Skeletal muscle satellite cell (primary cell): Measurements from ENCODE around the gene CASZ1.

Source experiments
- H3K27me3 ChIP-seq: 2 replicates; pipeline ENCODE4 v1.7.0; 2013; ENCODE audit warnings: low read length; ENCODE audit not compliant: control insufficient read depth, insufficient read depth
- H3K36me3 ChIP-seq: 2 replicates; pipeline ENCODE4 v1.7.0; 2013; ENCODE audit warnings: mild to moderate bottlenecking, control low read depth, low read length; ENCODE audit not compliant: insufficient read depth
- H3K4me1 ChIP-seq: 2 replicates; pipeline ENCODE4 v1.7.0; 2013; ENCODE audit warnings: low read length; ENCODE audit not compliant: control insufficient read depth, insufficient read depth
- H3K4me2 ChIP-seq: 2 replicates; pipeline ENCODE4 v1.7.0; 2013; ENCODE audit warnings: mild to moderate bottlenecking, low read length
- H3K4me3 ChIP-seq: 2 replicates; pipeline ENCODE4 v1.7.0; 2013; ENCODE audit warnings: low read length
- H3K9ac ChIP-seq: 2 replicates; pipeline ENCODE4 v1.7.0; 2013; ENCODE audit warnings: mild to moderate bottlenecking, low read depth, low read length, moderate library complexity
- H3K9me3 ChIP-seq: replicated peaks from 2 replicates; pipeline ENCODE4 v1.7.0; 2013; ENCODE audit warnings: mild to moderate bottlenecking, control low read depth, low read length

Gene CASZ1

GRCh38 chr1:10789803-10790702 lies 6.4 kb downstream of the CASZ1 start:
- H3K4me1 ChIP-seq, result peaks cover 10% of the 10 kb centered on the region
- no peaks in the 10 kb centered on the region for H3K36me3 ChIP-seq
- H3K9me3 ChIP-seq, result no peaks in the 10 kb centered on the region
- H3K27me3 ChIP-seq, result peaks cover 89% of the 10 kb centered on the region
- H3K4me2 ChIP-seq, result no peak overlapping the region
- no peak overlapping the region for H3K4me3 ChIP-seq
- H3K9ac ChIP-seq, result no peak overlapping the region

DNA sequence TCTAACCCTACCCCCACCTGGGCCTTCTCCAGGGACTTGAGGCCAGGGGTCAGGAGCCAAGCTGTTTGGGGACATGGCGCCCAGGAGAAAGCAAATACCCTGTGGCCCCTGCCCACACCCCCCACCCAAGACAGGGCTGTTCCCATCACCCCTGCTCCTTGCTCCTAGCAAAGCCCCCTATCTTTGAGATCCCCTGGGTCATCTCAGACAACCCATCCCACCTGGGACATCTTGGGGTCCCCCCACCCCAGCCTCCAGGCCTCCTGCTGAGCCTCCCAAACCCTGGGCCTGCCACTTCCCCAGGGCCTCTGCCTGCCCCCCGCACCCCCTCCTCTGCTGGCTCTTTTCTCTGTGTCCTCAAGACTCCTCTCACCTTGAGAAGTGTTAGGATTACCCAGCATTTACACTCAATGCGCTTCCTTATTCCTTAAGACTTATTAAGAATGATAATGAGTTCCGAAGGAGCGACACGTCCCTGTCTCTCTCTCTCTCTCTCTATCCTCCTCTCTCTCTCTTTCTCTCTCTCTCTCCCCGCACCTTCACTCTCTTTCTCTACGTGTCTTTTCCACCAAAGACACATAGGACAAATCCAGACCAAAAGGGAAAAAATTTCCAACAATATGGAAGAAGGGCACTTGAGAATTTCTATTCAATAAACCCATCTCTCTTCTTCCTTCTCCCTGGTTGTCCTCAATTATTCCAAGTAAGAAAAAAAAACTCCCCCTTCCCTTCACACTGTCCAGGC lies 7.2 kb downstream of the CASZ1 start:
- no peaks in the 10 kb centered on the region for H3K36me3 ChIP-seq
- no peak overlapping the region for H3K9ac ChIP-seq
- no peaks in the 10 kb centered on the region for H3K9me3 ChIP-seq
- no peak overlapping the region for H3K4me3 ChIP-seq
- H3K27me3 ChIP-seq, result peaks cover 93% of the 10 kb centered on the region
- peaks cover 6% of the 10 kb centered on the region for H3K4me1 ChIP-seq
- H3K4me2 ChIP-seq, result no peak overlapping the region

- Histone ChIP-seq H3K4me1 (peaks cover under 1% of the 10 kb centered on the region), H3K9me3 (no peaks in the 10 kb centered on the region), H3K4me3 (no peak overlapping the region), H3K4me2 (no peak overlapping the region), H3K36me3 (no peaks in the 10 kb centered on the region), H3K9ac (no peak overlapping the region), H3K27me3 (peaks cover 92% of the 10 kb centered on the region)
These were observed 7.8 kb downstream of the CASZ1 start for GRCh38 chr1:10788592-10789006.

DNA sequence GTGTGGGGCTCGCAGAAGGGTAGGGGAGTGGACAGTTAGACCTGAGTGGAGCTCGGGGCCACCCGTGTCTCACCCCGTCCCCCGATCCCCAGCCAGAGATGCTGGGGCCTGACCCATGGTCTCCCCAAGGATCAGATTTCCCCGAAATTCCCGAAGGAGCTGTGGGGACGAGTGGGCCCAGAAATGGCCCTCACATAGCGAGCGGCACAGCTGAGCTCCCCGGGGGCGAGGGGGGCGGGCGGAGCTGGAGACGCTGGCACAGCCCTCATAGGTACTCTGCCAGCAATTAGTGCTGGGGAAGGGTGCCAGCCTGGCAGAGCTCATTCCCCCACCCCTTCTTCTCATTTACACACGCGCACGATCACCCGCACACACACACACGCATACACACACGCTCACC lies 9.2 kb downstream of the CASZ1 start:
- H3K9me3 ChIP-seq, result no peaks in the 10 kb centered on the region

DNA sequence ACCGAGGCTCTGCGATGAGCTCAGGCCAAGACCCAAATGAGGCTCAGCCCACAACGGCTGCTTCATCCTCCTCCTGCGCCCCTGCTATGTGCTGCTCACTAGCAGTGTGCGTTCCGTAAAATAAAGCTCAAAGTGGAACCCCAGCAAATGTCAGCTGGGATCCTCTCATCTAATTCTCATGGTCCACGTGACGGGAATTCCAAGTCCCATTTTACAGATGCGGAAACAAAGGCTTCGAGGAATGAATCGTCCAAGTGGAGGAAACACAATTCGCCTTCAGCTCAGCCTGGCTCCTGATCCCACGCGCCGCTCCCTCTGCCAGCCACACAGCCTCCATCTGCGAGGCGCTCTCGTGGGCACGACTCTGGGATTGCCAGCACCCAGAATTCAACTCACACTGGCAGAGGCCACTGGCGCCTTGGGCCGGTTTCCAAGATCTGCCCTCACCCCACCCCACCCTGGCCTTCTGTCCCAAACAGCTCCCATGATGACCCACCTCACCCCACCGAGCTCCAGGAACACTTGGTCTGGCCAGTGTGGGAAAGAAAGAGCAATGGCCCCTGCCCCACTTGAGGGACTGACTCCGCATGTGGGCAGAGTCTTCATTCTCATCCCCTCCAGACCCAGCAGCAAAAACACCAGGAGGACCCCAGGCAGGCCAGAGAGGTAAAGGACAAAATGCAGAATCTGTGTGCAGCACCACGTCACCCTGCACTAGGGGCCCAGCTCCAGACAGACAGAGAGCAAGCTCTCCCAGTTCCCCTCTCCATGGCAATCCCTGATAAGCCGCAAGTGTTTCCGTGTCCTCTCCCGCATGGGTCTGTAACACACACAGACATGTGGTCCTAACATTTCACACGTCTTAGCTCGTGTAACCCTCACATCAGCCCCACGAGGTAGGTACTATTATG lies 10.5 kb downstream of the CASZ1 start:
- H3K4me1 ChIP-seq, result no peaks in the 10 kb centered on the region
- no peak overlapping the region for H3K4me2 ChIP-seq
- H3K9me3 ChIP-seq, result no peaks in the 10 kb centered on the region
- peaks cover 90% of the 10 kb centered on the region for H3K27me3 ChIP-seq
- H3K36me3 ChIP-seq, result no peaks in the 10 kb centered on the region
- no peak overlapping the region for H3K4me3 ChIP-seq
- no peak overlapping the region for H3K9ac ChIP-seq

More for the DNA sequence above, 9.2 kb downstream of the CASZ1 start:
- Histone ChIP-seq H3K27me3 (peaks cover 87% of the 10 kb centered on the region), H3K4me3 (no peak overlapping the region), H3K36me3 (no peaks in the 10 kb centered on the region), H3K9ac (no peak overlapping the region), H3K4me2 (no peak overlapping the region), H3K4me1 (no peaks in the 10 kb centered on the region)

- no peaks in the 10 kb centered on the region for H3K36me3 ChIP-seq
- no peak overlapping the region for H3K4me2 ChIP-seq
- H3K4me3 ChIP-seq, result no peak overlapping the region
- H3K4me1 ChIP-seq, result no peaks in the 10 kb centered on the region
- H3K9me3 ChIP-seq, result no peaks in the 10 kb centered on the region
- H3K27me3 ChIP-seq, result peaks cover 88% of the 10 kb centered on the region
- no peak overlapping the region for H3K9ac ChIP-seq
These were observed 11.3 kb downstream of the CASZ1 start for GRCh38 chr1:10784998-10785727.

- Histone ChIP-seq H3K9me3 (no peaks in the 10 kb centered on the region), H3K9ac (no peak overlapping the region), H3K4me3 (no peak overlapping the region), H3K27me3 (peaks cover 73% of the 10 kb centered on the region), H3K36me3 (no peaks in the 10 kb centered on the region), H3K4me1 (no peaks in the 10 kb centered on the region), H3K4me2 (no peak overlapping the region)
These were observed 13.8 kb downstream of the CASZ1 start for GRCh38 chr1:10782491-10783244.

GRCh38 chr1:10781137-10781536 lies 15.3 kb downstream of the CASZ1 start:
- Histone ChIP-seq H3K4me1 (no peaks in the 10 kb centered on the region), H3K27me3 (peaks cover 73% of the 10 kb centered on the region), H3K9ac (no peak overlapping the region), H3K4me3 (no peak overlapping the region), H3K9me3 (no peaks in the 10 kb centered on the region), H3K36me3 (no peaks in the 10 kb centered on the region), H3K4me2 (no peak overlapping the region)

GRCh38 chr1:10779841-10780240 lies 16.6 kb downstream of the CASZ1 start:
- Histone ChIP-seq H3K9me3 (no peaks in the 10 kb centered on the region), H3K9ac (no peak overlapping the region), H3K4me2 (no peak overlapping the region), H3K4me1 (no peaks in the 10 kb centered on the region), H3K27me3 (peaks cover 73% of the 10 kb centered on the region), H3K4me3 (no peak overlapping the region), H3K36me3 (no peaks in the 10 kb centered on the region)

DNA sequence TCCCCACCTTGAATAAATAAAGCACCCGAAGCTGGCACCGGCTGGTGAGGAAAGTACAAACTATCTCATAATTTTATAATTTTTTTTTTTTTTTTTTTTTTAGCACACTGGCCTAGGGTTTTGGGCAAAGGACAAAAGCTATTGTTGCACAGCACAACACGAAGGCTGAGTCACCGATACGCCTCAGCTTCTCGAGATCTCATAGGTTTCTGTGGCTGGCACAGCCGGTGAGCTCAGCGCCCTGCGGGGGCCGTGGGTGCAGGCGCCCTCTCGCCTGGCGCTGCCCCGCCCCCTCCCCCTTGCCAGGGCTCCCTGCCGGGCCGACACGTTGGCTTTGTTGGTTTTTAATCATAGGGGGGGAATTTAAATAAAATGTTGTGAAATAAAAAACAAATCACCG lies 17.2 kb downstream of the CASZ1 start:
- H3K4me3 ChIP-seq, result no peak overlapping the region
- no peaks in the 10 kb centered on the region for H3K9me3 ChIP-seq
- peaks cover 73% of the 10 kb centered on the region for H3K27me3 ChIP-seq
- H3K36me3 ChIP-seq, result no peaks in the 10 kb centered on the region
- no peak overlapping the region for H3K9ac ChIP-seq
- no peak overlapping the region for H3K4me2 ChIP-seq
- no peaks in the 10 kb centered on the region for H3K4me1 ChIP-seq
